ENCODE data around the gene MARCHF4.
A peak's percentile ranks its signal among the peaks of the same experiment; 100 is the strongest.

The MARCHF4 gene

DNA sequence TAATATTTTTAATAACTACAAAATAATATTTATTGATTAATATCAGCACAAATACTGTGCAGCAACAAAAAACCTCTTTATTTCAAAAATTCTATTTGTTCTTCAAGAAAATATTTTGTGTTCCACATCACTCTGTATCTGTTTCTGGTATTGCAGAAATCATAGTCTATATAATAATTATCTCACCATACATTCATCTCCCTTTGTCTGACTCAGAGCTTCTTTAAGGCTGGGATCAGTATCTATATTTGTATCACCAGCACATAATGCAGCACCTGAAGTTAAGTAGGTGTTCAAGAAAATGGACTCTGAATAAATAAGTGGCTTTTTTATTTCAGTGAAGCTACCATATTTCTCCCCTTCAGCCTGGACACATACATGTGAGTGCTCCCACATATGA lies 1.6 kb upstream of the MARCHF4 start:
- H2BK5ac ChIP-seq (ENCODE audit: low read depth, low read length, poor library complexity, severe bottlenecking): no peak overlapping the region
- no peak overlapping the region for H2BK15ac ChIP-seq (ENCODE audit: low read depth, poor library complexity, severe bottlenecking)
- H2AK5ac ChIP-seq (ENCODE audit: low read length, severe bottlenecking): no peak overlapping the region
- no peak for DNase-seq
- H3K36me3 ChIP-seq (ENCODE audit: control insufficient read depth in 1 of 2, insufficient read depth in 2 of 2, low read depth in 1 of 2, low read length in 2 of 2): no peaks in the 10 kb centered on the region
- no peak overlapping the region for H3K4ac ChIP-seq (ENCODE audit: low read depth in 1 of 2, low read length in 2 of 2)
- H3K4me1 ChIP-seq (ENCODE audit: control insufficient read depth, insufficient read depth, low read depth, low read length): peaks cover 17% of the 10 kb centered on the region
- peak overlapping the region; percentile 32 for H3K27ac ChIP-seq (ENCODE audit: low read length, poor library complexity, severe bottlenecking)
- no peak overlapping the region for H2BK12ac ChIP-seq (ENCODE audit: low read length in 2 of 2)
- no peak overlapping the region for H3K23ac ChIP-seq (ENCODE audit: low read length in 2 of 2)
- H3K4me2 ChIP-seq (ENCODE audit: low read length, poor library complexity, severe bottlenecking): no peak overlapping the region
- no peak overlapping the region for H3K18ac ChIP-seq (ENCODE audit: low read depth in 1 of 2, low read length in 2 of 2)
- H4K8ac ChIP-seq (ENCODE audit: low read length): no peak overlapping the region
- no peak overlapping the region for H4K91ac ChIP-seq (ENCODE audit: low read length)
- no peak overlapping the region for H3K4me3 ChIP-seq (ENCODE audit: insufficient read depth in 1 of 2, low read depth in 1 of 2, low read length in 2 of 2)
- H2BK120ac ChIP-seq (ENCODE audit: low read depth, low read length): no peak overlapping the region
- no peak overlapping the region for H3K14ac ChIP-seq (ENCODE audit: low read length in 2 of 2)
- H2AFZ ChIP-seq (ENCODE audit: low read depth, low read length): no peak overlapping the region
- no peak overlapping the region for H3K9ac ChIP-seq (ENCODE audit: low read length)
- no peaks in the 10 kb centered on the region for H3K9me3 ChIP-seq (ENCODE audit: control insufficient read depth, low read length)
- H3K27me3 ChIP-seq (ENCODE audit: control insufficient read depth in 1 of 2, insufficient read depth in 1 of 2, low read length in 2 of 2): peaks cover 5 to 21% of the 10 kb centered on the region in 2 experiments
- H3K79me1 ChIP-seq (replicated peaks; ENCODE audit: low read length, poor library complexity, severe bottlenecking): peaks cover 2% of the 10 kb centered on the region

DNA sequence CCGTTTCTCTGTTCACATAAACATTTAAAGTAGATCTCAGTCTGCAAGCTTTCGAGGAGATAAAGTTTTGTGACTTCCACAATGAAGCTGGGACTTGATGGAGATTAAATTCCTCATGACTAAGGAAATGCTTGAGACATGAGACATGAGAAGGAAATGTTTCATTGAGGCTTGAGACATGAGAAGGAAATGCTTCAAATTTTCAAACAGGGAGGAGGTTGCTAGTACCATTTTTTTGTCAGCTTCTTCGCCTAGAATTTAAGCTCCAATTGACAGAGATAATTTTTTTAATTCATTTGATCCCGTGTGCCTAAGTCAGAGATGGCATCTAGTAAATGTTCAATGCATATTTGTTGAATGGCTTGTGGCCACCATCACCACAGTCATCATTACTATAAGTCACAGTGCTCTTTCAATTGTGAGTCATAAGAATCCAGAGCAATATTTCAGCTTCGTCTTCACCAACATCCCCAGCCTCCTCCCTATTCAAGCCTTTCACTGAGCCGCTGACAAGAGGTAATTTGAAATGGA lies 543 bp upstream of the MARCHF4 start:
- Histone ChIP-seq H3K4me1 (ENCODE audit: control insufficient read depth, insufficient read depth, low read depth, low read length) (peaks cover 17% of the 10 kb centered on the region), H3K4me3 (ENCODE audit: insufficient read depth in 1 of 2, low read depth in 1 of 2, low read length in 2 of 2) (peak overlapping the region in 1 of 2 experiments; percentile 77), H3K18ac (ENCODE audit: low read depth in 1 of 2, low read length in 2 of 2) (no peak overlapping the region), H3K36me3 (ENCODE audit: control insufficient read depth in 1 of 2, insufficient read depth in 2 of 2, low read depth in 1 of 2, low read length in 2 of 2) (no peaks in the 10 kb centered on the region), H2BK120ac (ENCODE audit: low read depth, low read length) (no peak overlapping the region), H3K14ac (ENCODE audit: low read length in 2 of 2) (no peak overlapping the region), H2BK12ac (ENCODE audit: low read length in 2 of 2) (no peak overlapping the region), H4K91ac (ENCODE audit: low read length) (no peak overlapping the region), H3K9me3 (ENCODE audit: control insufficient read depth, low read length) (no peaks in the 10 kb centered on the region), H3K4me2 (ENCODE audit: low read length, poor library complexity, severe bottlenecking) (peak overlapping the region; percentile 80), H3K9ac (ENCODE audit: low read length) (peak overlapping the region; percentile 73), H2AFZ (ENCODE audit: low read depth, low read length) (no peak overlapping the region), H4K8ac (ENCODE audit: low read length) (no peak overlapping the region), H3K79me1 (replicated peaks; ENCODE audit: low read length, poor library complexity, severe bottlenecking) (peaks cover 2% of the 10 kb centered on the region), H3K27me3 (ENCODE audit: control insufficient read depth in 1 of 2, insufficient read depth in 1 of 2, low read length in 2 of 2) (peaks cover 5 to 21% of the 10 kb centered on the region in 2 experiments), H3K4ac (ENCODE audit: low read depth in 1 of 2, low read length in 2 of 2) (no peak overlapping the region), H2AK5ac (ENCODE audit: low read length, severe bottlenecking) (no peak overlapping the region), H2BK5ac (ENCODE audit: low read depth, low read length, poor library complexity, severe bottlenecking) (no peak overlapping the region), H3K23ac (ENCODE audit: low read length in 2 of 2) (no peak overlapping the region), H2BK15ac (ENCODE audit: low read depth, poor library complexity, severe bottlenecking) (no peak overlapping the region), H3K27ac (ENCODE audit: low read length, poor library complexity, severe bottlenecking) (peak overlapping the region; percentile 82)
- WGBS: 3% methylated on average over 5 of the region's 6 CpGs
- peak; percentile 87 for DNase-seq

DNA sequence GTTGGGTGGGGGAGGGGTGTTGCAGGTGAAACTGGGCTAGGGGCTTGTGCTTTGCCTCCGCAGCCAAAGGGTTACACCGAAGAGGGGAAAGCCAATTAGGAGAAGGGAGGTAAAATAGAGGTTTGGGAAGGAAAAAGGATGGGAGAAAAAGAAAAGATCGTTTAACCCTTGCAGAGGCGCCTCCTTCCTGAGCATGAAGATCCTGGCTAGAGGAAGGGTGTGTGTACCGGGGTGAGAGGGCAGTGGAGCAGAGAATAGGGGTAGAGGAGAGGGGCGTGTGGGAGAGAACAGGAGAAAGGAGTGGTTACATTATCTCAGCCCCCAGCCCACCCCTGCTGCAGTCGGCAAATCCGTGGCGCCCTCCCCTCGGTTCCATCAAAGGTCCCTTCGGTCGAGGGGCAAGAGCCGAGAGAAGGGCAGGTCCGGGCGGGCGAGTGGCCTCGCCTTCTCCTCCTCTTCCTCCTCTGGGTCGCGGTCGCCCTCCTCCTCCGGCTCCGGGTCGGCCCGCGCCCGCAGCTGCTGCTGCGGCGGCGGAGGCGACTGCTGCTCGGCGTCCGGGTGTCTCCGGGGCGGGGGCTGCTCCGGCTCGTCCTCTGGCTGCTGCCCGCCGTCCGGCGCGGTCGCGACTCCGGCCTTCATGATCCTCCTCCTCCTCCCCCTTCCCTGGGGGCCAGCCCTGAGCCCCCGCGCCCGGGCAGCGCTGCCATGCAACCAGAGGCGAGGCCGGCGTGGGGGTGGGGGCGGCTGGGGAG lies 1.1 kb downstream of the MARCHF4 start:
- peak overlapping the region; percentile 60 to 77 for H3K4me3 ChIP-seq (ENCODE audit: insufficient read depth in 1 of 2, low read depth in 1 of 2, low read length in 2 of 2)
- peaks cover 2% of the 10 kb centered on the region for H3K79me1 ChIP-seq (replicated peaks; ENCODE audit: low read length, poor library complexity, severe bottlenecking)
- WGBS: under 1% methylated on average over 18 of the region's 53 CpGs
- H3K4ac ChIP-seq (ENCODE audit: low read depth in 1 of 2, low read length in 2 of 2): peak overlapping the region in 1 of 2 experiments; percentile 67
- H3K14ac ChIP-seq (ENCODE audit: low read length in 2 of 2): no peak overlapping the region
- peaks cover 17% of the 10 kb centered on the region for H3K4me1 ChIP-seq (ENCODE audit: control insufficient read depth, insufficient read depth, low read depth, low read length)
- H3K36me3 ChIP-seq (ENCODE audit: control insufficient read depth in 1 of 2, insufficient read depth in 2 of 2, low read depth in 1 of 2, low read length in 2 of 2): no peaks in the 10 kb centered on the region
- peak; percentile 28 for DNase-seq
- H2AFZ ChIP-seq (ENCODE audit: low read depth, low read length): no peak overlapping the region
- H3K27ac ChIP-seq (ENCODE audit: low read length, poor library complexity, severe bottlenecking): no peak overlapping the region
- no peak overlapping the region for H2BK15ac ChIP-seq (ENCODE audit: low read depth, poor library complexity, severe bottlenecking)
- H3K9me3 ChIP-seq (ENCODE audit: control insufficient read depth, low read length): no peaks in the 10 kb centered on the region
- no peak overlapping the region for H4K8ac ChIP-seq (ENCODE audit: low read length)
- H3K27me3 ChIP-seq (ENCODE audit: control insufficient read depth in 1 of 2, insufficient read depth in 1 of 2, low read length in 2 of 2): peaks cover 5 to 21% of the 10 kb centered on the region in 2 experiments
- no peak overlapping the region for H2BK120ac ChIP-seq (ENCODE audit: low read depth, low read length)
- peak overlapping the region; percentile 10 to 75 for H3K18ac ChIP-seq (ENCODE audit: low read depth in 1 of 2, low read length in 2 of 2)
- H3K23ac ChIP-seq (ENCODE audit: low read length in 2 of 2): peak overlapping the region in 1 of 2 experiments; percentile 51
- no peak overlapping the region for H4K91ac ChIP-seq (ENCODE audit: low read length)
- H2BK12ac ChIP-seq (ENCODE audit: low read length in 2 of 2): peak overlapping the region in 1 of 2 experiments; percentile 47
- peak overlapping the region; percentile 80 for H3K4me2 ChIP-seq (ENCODE audit: low read length, poor library complexity, severe bottlenecking)
- peak overlapping the region; percentile 44 for H3K9ac ChIP-seq (ENCODE audit: low read length)
- no peak overlapping the region for H2BK5ac ChIP-seq (ENCODE audit: low read depth, low read length, poor library complexity, severe bottlenecking)
- no peak overlapping the region for H2AK5ac ChIP-seq (ENCODE audit: low read length, severe bottlenecking)

GRCh38 chr2:216369821-216370220 lies 2.5 kb downstream of the MARCHF4 start:
- Histone ChIP-seq H3K14ac (ENCODE audit: low read length in 2 of 2) (no peak overlapping the region), H2BK5ac (ENCODE audit: low read depth, low read length, poor library complexity, severe bottlenecking) (no peak overlapping the region), H3K27me3 (ENCODE audit: control insufficient read depth in 1 of 2, insufficient read depth in 1 of 2, low read length in 2 of 2) (peaks cover 5 to 21% of the 10 kb centered on the region in 2 experiments), H2BK12ac (ENCODE audit: low read length in 2 of 2) (no peak overlapping the region), H3K36me3 (ENCODE audit: control insufficient read depth in 1 of 2, insufficient read depth in 2 of 2, low read depth in 1 of 2, low read length in 2 of 2) (no peaks in the 10 kb centered on the region), H3K23ac (ENCODE audit: low read length in 2 of 2) (peak overlapping the region in 1 of 2 experiments; percentile 37), H3K79me1 (replicated peaks; ENCODE audit: low read length, poor library complexity, severe bottlenecking) (peaks cover 2% of the 10 kb centered on the region), H3K27ac (ENCODE audit: low read length, poor library complexity, severe bottlenecking) (no peak overlapping the region), H2AK5ac (ENCODE audit: low read length, severe bottlenecking) (no peak overlapping the region), H3K4me2 (ENCODE audit: low read length, poor library complexity, severe bottlenecking) (no peak overlapping the region), H2BK120ac (ENCODE audit: low read depth, low read length) (no peak overlapping the region), H3K4me3 (ENCODE audit: insufficient read depth in 1 of 2, low read depth in 1 of 2, low read length in 2 of 2) (no peak overlapping the region), H2BK15ac (ENCODE audit: low read depth, poor library complexity, severe bottlenecking) (no peak overlapping the region), H4K8ac (ENCODE audit: low read length) (no peak overlapping the region), H3K18ac (ENCODE audit: low read depth in 1 of 2, low read length in 2 of 2) (no peak overlapping the region), H2AFZ (ENCODE audit: low read depth, low read length) (no peak overlapping the region), H4K91ac (ENCODE audit: low read length) (no peak overlapping the region), H3K4me1 (ENCODE audit: control insufficient read depth, insufficient read depth, low read depth, low read length) (peaks cover 17% of the 10 kb centered on the region), H3K9ac (ENCODE audit: low read length) (no peak overlapping the region), H3K4ac (ENCODE audit: low read depth in 1 of 2, low read length in 2 of 2) (no peak overlapping the region), H3K9me3 (ENCODE audit: control insufficient read depth, low read length) (no peaks in the 10 kb centered on the region)
- WGBS: 80% methylated on average over 18 of the region's 18 CpGs
- DNase-seq: no peak

All from mesenchymal stem cell (in vitro differentiated cells and primary cell).